ENCODE results near the gene MTERF1.

DNA sequence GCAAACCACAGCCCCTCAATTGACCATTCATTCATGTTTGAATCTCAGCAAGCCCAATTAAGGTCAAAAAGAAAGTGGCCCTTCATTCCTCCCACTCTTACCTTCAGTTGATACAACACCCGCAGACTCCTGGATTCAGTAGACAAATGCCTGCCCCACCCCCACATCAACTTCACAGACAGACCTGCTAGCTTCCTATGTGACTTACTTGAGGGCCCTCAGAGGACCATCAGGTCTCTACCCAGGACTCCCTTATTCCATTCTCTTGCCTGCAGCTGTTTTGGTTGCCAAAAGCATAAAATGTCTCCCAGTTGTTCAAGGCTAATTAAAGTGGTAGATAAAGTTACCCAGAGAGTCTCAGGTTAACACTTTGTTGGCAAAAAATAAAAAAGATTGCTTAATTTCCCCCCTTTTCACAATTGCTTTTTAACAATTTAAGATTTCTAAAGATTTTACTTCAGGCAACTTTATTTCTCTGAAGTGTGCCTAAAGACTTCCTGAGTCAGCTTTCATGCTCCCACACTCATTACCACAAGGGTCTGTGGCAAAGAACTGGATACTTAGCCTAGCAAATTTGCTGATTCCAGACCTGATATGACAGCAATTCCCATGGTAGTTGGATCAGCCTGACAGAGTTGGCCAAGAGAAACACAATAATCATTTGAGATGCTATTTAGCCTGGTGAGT, 3.3 kb upstream of the MTERF1 start:
- TF ChIP-seq, protein P1, sequence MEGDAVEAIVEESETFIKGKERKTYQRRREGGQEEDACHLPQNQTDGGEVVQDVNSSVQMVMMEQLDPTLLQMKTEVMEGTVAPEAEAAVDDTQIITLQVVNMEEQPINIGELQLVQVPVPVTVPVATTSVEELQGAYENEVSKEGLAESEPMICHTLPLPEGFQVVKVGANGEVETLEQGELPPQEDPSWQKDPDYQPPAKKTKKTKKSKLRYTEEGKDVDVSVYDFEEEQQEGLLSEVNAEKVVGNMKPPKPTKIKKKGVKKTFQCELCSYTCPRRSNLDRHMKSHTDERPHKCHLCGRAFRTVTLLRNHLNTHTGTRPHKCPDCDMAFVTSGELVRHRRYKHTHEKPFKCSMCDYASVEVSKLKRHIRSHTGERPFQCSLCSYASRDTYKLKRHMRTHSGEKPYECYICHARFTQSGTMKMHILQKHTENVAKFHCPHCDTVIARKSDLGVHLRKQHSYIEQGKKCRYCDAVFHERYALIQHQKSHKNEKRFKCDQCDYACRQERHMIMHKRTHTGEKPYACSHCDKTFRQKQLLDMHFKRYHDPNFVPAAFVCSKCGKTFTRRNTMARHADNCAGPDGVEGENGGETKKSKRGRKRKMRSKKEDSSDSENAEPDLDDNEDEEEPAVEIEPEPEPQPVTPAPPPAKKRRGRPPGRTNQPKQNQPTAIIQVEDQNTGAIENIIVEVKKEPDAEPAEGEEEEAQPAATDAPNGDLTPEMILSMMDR (IDR thresholded peaks at IDR 0.05) = no peak
- TF ChIP-seq ELF4 (CRISPR knock-in tag; IDR thresholded peaks at IDR 0.05; ENCODE audit: low read depth) (no peak), SP1 (CRISPR knock-in tag; conservative IDR thresholded peaks at IDR 0.05) (no peak), ESRRA (CRISPR knock-in tag; IDR thresholded peaks at IDR 0.05; ENCODE audit: borderline replicate concordance) (no peak), RELA (CRISPR knock-in tag; IDR thresholded peaks at IDR 0.05; ENCODE audit: borderline replicate concordance) (no peak), EMX1 (CRISPR knock-in tag; IDR thresholded peaks at IDR 0.05) (no peak), NFE2L1 (CRISPR knock-in tag; IDR thresholded peaks at IDR 0.05) (no peak), ATF2 (CRISPR knock-in tag; IDR thresholded peaks at IDR 0.05; ENCODE audit: borderline replicate concordance, low read depth) (no peak), CREB1 (CRISPR knock-in tag; IDR thresholded peaks at IDR 0.05) (no peak), IRF1 (CRISPR knock-in tag; IDR thresholded peaks at IDR 0.05) (no peak), NFYB (CRISPR knock-in tag; conservative IDR thresholded peaks at IDR 0.05; ENCODE audit: low read depth) (no peak), NR3C1 (CRISPR knock-in tag; conservative IDR thresholded peaks at IDR 0.05; ENCODE audit: low read depth) (no peak)
- TF ChIP-seq, protein P2, sequence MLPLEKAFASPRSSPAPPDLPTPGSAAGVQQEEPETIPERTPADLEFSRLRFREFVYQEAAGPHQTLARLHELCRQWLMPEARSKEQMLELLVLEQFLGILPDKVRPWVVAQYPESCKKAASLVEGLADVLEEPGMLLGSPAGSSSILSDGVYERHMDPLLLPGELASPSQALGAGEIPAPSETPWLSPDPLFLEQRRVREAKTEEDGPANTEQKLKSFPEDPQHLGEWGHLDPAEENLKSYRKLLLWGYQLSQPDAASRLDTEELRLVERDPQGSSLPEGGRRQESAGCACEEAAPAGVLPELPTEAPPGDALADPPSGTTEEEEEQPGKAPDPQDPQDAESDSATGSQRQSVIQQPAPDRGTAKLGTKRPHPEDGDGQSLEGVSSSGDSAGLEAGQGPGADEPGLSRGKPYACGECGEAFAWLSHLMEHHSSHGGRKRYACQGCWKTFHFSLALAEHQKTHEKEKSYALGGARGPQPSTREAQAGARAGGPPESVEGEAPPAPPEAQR (CRISPR knock-in tag; IDR thresholded peaks at IDR 0.05) = no peak
- TF ChIP-seq, protein P3, sequence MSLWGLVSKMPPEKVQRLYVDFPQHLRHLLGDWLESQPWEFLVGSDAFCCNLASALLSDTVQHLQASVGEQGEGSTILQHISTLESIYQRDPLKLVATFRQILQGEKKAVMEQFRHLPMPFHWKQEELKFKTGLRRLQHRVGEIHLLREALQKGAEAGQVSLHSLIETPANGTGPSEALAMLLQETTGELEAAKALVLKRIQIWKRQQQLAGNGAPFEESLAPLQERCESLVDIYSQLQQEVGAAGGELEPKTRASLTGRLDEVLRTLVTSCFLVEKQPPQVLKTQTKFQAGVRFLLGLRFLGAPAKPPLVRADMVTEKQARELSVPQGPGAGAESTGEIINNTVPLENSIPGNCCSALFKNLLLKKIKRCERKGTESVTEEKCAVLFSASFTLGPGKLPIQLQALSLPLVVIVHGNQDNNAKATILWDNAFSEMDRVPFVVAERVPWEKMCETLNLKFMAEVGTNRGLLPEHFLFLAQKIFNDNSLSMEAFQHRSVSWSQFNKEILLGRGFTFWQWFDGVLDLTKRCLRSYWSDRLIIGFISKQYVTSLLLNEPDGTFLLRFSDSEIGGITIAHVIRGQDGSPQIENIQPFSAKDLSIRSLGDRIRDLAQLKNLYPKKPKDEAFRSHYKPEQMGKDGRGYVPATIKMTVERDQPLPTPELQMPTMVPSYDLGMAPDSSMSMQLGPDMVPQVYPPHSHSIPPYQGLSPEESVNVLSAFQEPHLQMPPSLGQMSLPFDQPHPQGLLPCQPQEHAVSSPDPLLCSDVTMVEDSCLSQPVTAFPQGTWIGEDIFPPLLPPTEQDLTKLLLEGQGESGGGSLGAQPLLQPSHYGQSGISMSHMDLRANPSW (CRISPR knock-in tag; conservative IDR thresholded peaks at IDR 0.05; ENCODE audit: low read depth) = no peak

All from WTC11 (cell line).